MM.1S (cell line): Measurements from ENCODE around the gene A4GALT.

Source experiments
- DNase-seq: peaks from one replicate; pipeline ENCODE4 v3.0.0-alpha.2; 2015
- H2AFZ ChIP-seq: fragments of 300-600 bp; sonication (generic); 2 replicates; pipeline ENCODE4 v1.6.0; 2016; ENCODE audit warnings: antibody characterized with exemption, low read length
- H3F3A ChIP-seq: fragments of 300-600 bp; sonication (generic); 2 replicates; pipeline ENCODE4 v1.6.1; 2016; ENCODE audit warnings: mild to moderate bottlenecking, antibody characterized with exemption, low read length, moderate library complexity, mixed read lengths; ENCODE audit not compliant: insufficient read depth
- H3K27ac ChIP-seq: fragments of 300-600 bp; sonication (generic); 2 replicates; pipeline ENCODE4 v1.5.1; 2016; ENCODE audit warnings: mild to moderate bottlenecking, low read length
- H3K27me3 ChIP-seq: fragments of 300-600 bp; sonication (generic); replicated peaks from 2 replicates; pipeline ENCODE4 v1.6.0; 2016; ENCODE audit warnings: low read length; ENCODE audit not compliant: insufficient read depth
- H3K36me3 ChIP-seq: fragments of 300-600 bp; sonication (generic); replicated peaks from 2 replicates; pipeline ENCODE4 v1.6.1; 2016; ENCODE audit warnings: mild to moderate bottlenecking, low read length, mixed read lengths; ENCODE audit not compliant: insufficient read depth
- H3K4me1 ChIP-seq: fragments of 300-600 bp; sonication (generic); 2 replicates; pipeline ENCODE4 v1.6.1; 2016; ENCODE audit warnings: low read length, mixed read lengths
- H3K4me2 ChIP-seq: fragments of 300-600 bp; sonication (generic); 2 replicates; pipeline ENCODE4 v1.6.0; 2016; ENCODE audit warnings: low read depth, low read length
- H3K4me3 ChIP-seq: fragments of 300-600 bp; sonication (generic); 2 replicates; pipeline ENCODE4 v1.5.1; 2016; ENCODE audit warnings: low read length, mixed read lengths
- H3K79me2 ChIP-seq: fragments of 300-600 bp; sonication (generic); 2 replicates; pipeline ENCODE4 v1.6.1; 2016; ENCODE audit warnings: mixed run types, low read length, mixed read lengths
- H3K9ac ChIP-seq: fragments of 300-600 bp; sonication (generic); 2 replicates; pipeline ENCODE4 v1.6.1; 2016; ENCODE audit warnings: low read length, mixed read lengths
- H3K9me2 ChIP-seq: fragments of 300-600 bp; sonication (generic); replicated peaks from 2 replicates; pipeline ENCODE4 v1.6.1; 2016; ENCODE audit warnings: mild to moderate bottlenecking, low read length, mixed read lengths; ENCODE audit not compliant: insufficient read depth
- H3K9me3 ChIP-seq: fragments of 300-600 bp; sonication (generic); replicated peaks from 2 replicates; pipeline ENCODE4 v1.6.1; 2016; ENCODE audit warnings: mild to moderate bottlenecking, low read length, mixed read lengths; ENCODE audit not compliant: insufficient read depth
- H4K20me1 ChIP-seq: fragments of 300-600 bp; sonication (generic); 2 replicates; pipeline ENCODE4 v1.6.1; 2016; ENCODE audit warnings: mild to moderate bottlenecking, low read length, moderate library complexity, mixed read lengths; ENCODE audit not compliant: insufficient read depth
- EZH2 ChIP-seq: fragments of 300-600 bp; sonication (generic); optimal IDR thresholded peaks from 2 replicates; pipeline ENCODE3; 2017; ENCODE audit warnings: low read depth, mild to moderate bottlenecking, antibody characterized with exemption, low read length, mixed read lengths
- EZH2phosphoT487 ChIP-seq: fragments of 300-600 bp; sonication (generic); IDR thresholded peaks from 2 replicates; pipeline ENCODE4 v1.6.1; 2018; ENCODE audit warnings: antibody characterized with exemption, low read length
- TF ChIP-seq, protein P1 (sequence below): fragments of 300-600 bp; sonication (generic); IDR thresholded peaks from 2 replicates; pipeline ENCODE4 v1.5.1; 2016; ENCODE audit warnings: antibody characterized with exemption, low read length, mixed read lengths

A4GALT gene

DNA sequence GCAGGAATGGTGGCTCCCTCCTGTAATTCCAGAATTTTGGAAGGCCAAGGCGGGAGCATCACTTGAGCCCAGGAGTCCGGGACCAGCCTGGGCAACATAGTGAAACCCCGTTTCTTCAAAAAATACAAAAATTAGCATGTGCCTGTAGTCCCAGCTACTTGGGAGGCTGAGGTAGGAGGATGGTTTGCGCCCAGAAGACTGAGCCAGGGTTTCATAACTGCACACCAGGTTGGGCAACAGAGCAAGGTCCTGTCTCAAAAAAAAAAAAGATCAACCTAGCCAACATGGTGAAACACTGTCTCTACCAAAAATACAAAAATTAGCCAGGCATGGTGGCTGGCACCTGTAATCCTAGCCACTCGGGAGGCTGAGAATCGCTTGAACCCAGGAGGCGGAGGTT, 6.4 kb downstream of the A4GALT start:
- no peaks in the 10 kb centered on the region for H3K9me2 ChIP-seq
- peaks cover under 1% of the 10 kb centered on the region; the same call in 1 of the 2 replicates for H3K27me3 ChIP-seq
- H3F3A ChIP-seq: peaks cover 20% of the 10 kb centered on the region
- no peaks in the 10 kb centered on the region for H3K36me3 ChIP-seq
- H2AFZ ChIP-seq: no peak overlapping the region
- no peak overlapping the region for H3K27ac ChIP-seq
- no peaks in the 10 kb centered on the region for H3K79me2 ChIP-seq
- no peak overlapping the region for H3K9ac ChIP-seq
- no peaks in the 10 kb centered on the region for H3K9me3 ChIP-seq
- no peak overlapping the region for H3K4me3 ChIP-seq
- no peaks in the 10 kb centered on the region for H4K20me1 ChIP-seq
- peaks cover 20% of the 10 kb centered on the region for H3K4me1 ChIP-seq
- H3K4me2 ChIP-seq: no peak overlapping the region
- TF ChIP-seq, protein P1, sequence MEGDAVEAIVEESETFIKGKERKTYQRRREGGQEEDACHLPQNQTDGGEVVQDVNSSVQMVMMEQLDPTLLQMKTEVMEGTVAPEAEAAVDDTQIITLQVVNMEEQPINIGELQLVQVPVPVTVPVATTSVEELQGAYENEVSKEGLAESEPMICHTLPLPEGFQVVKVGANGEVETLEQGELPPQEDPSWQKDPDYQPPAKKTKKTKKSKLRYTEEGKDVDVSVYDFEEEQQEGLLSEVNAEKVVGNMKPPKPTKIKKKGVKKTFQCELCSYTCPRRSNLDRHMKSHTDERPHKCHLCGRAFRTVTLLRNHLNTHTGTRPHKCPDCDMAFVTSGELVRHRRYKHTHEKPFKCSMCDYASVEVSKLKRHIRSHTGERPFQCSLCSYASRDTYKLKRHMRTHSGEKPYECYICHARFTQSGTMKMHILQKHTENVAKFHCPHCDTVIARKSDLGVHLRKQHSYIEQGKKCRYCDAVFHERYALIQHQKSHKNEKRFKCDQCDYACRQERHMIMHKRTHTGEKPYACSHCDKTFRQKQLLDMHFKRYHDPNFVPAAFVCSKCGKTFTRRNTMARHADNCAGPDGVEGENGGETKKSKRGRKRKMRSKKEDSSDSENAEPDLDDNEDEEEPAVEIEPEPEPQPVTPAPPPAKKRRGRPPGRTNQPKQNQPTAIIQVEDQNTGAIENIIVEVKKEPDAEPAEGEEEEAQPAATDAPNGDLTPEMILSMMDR: no peak
- TF ChIP-seq EZH2phosphoT487: no peak
- no peak for DNase-seq

DNA sequence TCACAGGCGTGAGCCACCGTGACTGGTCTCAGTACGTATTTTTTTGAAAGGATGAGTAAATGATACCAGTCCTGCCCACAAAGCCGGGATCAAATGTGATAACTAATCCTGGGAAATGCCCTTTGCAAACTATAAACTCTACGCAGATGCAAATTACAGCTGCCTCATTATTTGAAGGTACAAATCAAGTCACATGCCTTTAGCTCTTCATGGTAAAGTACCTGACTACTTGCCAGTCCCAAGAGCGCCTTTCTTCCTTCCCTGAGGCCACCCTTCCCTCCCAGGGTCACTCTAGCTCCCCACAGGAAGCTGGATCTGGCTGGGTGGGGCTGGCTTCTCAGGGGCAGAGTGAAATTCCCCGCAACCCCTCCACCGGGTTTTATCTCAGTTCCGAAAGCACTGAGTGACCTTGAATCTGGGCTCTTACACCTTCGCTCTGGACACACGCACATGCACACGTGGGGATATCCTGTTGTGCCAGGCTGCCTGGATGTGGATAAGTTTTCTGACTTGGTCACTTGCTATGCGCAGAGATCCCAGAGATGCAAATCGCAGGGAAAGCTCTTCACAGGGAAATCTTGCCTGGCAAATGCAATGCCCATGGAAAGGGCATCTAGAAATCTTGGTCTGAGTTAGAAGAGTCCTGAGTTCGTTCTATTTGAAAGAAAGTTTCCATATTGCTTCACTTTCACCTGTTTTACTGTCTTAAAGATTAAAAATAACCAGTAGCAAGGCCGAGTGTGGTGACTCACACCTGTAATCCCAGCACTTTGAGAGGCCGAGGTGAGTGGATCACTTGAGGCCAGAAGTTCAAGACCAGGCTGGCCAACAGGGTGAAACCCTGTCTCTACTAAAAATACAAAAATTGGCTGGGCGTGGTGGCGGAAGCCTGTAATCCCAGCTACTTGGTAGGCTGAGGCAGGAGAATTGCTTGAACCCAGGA, 8.5 kb downstream of the A4GALT start:
- H3F3A ChIP-seq: peaks cover 14% of the 10 kb centered on the region
- peaks cover 12% of the 10 kb centered on the region for H3K4me1 ChIP-seq

DNA sequence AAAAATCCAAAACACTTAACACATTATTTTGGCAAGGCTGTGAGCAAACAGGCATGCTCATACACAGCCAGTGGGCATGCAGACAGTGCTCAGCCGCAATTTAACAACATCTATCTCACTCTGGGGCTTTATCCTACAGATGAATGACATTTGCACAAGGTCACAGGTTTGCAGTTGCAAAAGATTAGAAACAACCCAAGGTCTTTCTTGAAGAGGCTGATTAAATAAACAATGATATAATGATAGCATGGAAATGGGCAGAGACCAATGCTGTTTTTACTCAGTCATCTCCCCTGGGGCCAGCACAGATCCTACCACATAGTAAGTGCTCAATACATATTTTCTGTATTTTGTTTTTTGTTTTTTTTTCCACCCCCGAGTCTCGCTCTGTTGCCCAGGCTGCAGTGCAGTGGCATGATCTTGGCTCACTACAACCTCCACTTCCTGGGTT, 9.4 kb downstream of the A4GALT start:
- Histone ChIP-seq H3F3A (peaks cover 5% of the 10 kb centered on the region), H3K27me3 (no peaks in the 10 kb centered on the region), H3K9ac (no peak overlapping the region), H3K9me3 (no peaks in the 10 kb centered on the region), H3K79me2 (no peaks in the 10 kb centered on the region), H3K4me2 (no peak overlapping the region), H3K4me3 (no peak overlapping the region), H2AFZ (no peak overlapping the region), H3K9me2 (no peaks in the 10 kb centered on the region), H3K4me1 (peaks cover 5% of the 10 kb centered on the region), H3K27ac (no peak overlapping the region), H3K36me3 (no peaks in the 10 kb centered on the region), H4K20me1 (no peaks in the 10 kb centered on the region)
- no peak for DNase-seq
- TF ChIP-seq EZH2phosphoT487 (no peak), EZH2 (no peak)
- TF ChIP-seq, protein P1: no peak

More for the DNA sequence above, 8.5 kb downstream of the A4GALT start:
- Histone ChIP-seq H3K79me2 (no peaks in the 10 kb centered on the region), H3K9me3 (no peaks in the 10 kb centered on the region), H3K9me2 (no peaks in the 10 kb centered on the region), H3K27ac (no peak overlapping the region), H3K4me3 (no peak overlapping the region), H4K20me1 (no peaks in the 10 kb centered on the region), H3K36me3 (no peaks in the 10 kb centered on the region), H2AFZ (no peak overlapping the region), H3K27me3 (no peaks in the 10 kb centered on the region), H3K4me2 (no peak overlapping the region), H3K9ac (no peak overlapping the region)
- DNase-seq: no peak
- no peak for TF ChIP-seq EZH2
- no peak for TF ChIP-seq EZH2phosphoT487
- TF ChIP-seq, protein P1: no peak
